ENCODE results near the gene C3orf20.
A peak's percentile ranks its signal among the peaks of the same experiment; 100 is the strongest.

GRCh38 chr3:14780927-14781507 is 106.1 kb downstream of the C3orf20 start:
- TF ChIP-seq CTCF (conservative IDR thresholded peaks at IDR 0.05) (peak; percentile 74), ZFX (IDR thresholded peaks at IDR 0.05) (no peak)
